Ramos (cell line): Measurements from ENCODE around the gene RAB23.

ENCODE experiments used
- in situ Hi-C: fragments of 300-500 bp; cut with MboI; formaldehyde crosslinking; loops from one replicate; pipeline ENCODE4 v1.14.3; 2022; ENCODE audit warnings: low sequenced_read_pairs; ENCODE audit not compliant: unreplicated experiment

The RAB23 gene

DNA sequence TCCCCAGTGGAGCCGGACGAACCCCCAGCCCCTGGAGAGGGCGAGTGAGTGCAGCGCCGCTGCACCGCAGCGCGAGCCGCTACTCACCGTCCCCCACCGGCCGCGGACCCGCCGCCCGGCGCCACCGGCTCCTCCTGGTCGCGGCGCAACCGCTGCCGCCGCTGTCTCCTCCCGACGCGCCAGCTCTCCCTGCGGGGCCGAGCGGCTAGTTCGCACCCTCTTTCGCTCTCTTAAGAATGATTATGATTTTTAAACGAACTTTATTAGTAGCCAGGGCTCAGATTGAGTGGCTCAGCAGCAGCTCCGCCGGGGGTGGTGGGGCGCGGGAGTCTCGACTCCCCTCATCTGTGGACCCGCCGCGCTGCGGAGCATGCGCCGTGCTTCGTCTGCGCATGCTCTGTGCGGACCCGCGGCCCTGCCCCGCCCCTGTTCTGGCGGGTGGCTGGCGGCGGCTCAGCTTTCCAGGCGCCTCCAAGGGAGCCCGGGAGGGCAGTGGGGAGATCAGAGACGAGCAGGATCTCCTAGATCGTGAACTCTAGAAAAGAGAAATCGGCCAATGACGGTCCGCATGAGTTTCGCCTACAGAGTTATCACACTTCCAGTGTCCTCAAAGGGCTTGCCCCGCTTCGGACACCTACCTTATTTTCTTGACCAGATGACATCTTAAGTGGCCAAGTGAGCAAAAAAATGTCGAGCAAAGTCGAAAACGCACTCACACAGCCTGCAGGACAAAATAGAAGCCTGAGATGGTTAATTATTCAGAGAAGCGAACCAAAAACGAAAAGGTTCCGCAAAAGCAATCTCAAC, at the start of gene RAB23:
Gene RAB23 (minus strand): TSS at position 372 of the 807 bp plus-strand sequence. CDS start 11,927 bp downstream, outside the sequence.
- in situ Hi-C loops = no loop called here

DNA sequence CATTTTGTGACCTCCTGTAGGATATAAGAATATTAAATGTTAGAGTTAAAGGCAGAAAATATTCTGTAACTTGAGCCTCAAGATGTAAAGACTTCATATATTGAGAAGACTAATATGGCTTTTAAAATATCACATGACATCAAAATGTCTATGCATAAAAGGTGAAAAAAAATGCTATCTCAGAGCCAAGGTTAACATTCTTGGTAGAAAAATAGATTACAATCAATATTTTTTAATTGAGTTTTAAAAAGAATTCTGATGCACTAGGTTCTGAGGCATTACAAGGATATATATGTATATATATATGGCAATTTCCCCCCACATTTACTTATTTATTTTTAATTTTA, 46.2 kb upstream of the RAB23 start:
- in situ Hi-C loops = no loop called here

DNA sequence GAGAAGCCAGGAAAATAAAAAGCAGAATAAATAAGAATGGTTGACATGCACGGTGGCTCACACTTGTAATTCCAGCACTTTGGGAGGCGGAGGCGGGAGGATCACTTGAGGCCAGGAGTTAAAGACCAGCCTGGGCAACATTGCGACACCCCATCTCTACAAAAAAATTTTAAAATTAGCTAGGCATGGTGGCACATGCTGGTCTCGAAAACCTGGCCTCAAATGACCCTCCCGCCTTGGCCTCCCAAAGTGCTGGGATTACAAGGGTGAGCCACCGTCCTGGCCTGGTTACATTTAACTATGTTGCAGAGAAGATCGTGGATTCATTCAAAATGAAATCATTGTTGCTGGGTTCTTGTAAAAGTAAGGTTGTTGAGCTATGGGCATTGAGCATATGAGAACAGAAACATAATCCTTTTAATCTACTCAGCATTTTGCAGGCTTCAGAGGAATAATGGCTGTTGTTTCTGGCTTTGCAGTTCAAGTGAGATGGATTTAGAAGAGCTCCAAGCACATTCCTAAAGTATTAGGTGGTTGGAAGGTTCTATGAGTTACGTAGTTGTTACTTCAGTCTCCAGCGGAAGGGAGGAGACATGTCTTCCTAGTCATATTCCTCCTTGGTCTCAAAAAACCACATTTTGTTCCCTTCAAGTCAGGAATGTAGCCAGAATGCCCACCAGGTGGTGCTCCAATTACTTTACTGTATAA, 45.6 kb upstream of the RAB23 start:
- in situ Hi-C loops = no loop called here

DNA sequence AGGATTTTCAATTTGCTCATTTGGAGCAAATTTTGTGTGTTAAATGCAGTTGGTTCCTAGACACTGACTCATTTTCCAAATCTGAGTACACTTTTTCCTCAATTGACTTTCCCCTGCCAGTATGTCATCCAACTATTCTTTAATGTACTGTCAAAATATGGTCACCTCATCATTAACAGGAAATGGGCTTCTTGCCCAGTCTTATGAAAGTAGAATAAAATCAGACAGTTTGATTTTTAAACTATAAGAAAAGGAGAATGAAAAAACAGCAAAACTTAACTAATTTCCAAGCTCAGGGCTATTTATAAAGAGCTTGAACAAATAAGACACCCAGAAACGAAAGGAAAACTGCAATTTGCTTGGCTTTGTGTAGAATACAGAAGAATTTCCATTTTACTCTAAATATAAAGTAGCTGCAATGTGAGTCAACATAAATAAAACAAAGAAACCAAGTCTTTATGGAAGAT, 43.7 kb upstream of the RAB23 start:
- in situ Hi-C loops = no loop called here

DNA sequence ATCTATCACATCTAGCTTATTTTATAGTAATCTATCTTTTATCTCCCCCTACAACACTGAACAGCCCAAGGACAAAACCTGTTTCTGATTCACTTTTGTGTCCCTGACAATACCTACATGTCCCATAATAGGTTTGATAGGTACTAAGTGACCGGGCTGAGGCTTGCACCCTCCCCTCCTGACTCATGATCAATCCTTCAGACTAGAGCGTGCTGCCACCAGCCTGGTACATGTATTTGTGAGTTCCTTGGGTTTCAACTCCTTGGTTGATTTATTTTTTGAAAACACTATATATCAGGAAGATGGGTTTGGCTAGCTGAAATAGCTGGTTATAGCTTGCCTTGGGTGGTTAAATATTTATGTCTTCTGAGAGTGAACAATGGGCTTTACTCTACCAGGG, 41.6 kb upstream of the RAB23 start:
- in situ Hi-C loops = no loop called here

DNA sequence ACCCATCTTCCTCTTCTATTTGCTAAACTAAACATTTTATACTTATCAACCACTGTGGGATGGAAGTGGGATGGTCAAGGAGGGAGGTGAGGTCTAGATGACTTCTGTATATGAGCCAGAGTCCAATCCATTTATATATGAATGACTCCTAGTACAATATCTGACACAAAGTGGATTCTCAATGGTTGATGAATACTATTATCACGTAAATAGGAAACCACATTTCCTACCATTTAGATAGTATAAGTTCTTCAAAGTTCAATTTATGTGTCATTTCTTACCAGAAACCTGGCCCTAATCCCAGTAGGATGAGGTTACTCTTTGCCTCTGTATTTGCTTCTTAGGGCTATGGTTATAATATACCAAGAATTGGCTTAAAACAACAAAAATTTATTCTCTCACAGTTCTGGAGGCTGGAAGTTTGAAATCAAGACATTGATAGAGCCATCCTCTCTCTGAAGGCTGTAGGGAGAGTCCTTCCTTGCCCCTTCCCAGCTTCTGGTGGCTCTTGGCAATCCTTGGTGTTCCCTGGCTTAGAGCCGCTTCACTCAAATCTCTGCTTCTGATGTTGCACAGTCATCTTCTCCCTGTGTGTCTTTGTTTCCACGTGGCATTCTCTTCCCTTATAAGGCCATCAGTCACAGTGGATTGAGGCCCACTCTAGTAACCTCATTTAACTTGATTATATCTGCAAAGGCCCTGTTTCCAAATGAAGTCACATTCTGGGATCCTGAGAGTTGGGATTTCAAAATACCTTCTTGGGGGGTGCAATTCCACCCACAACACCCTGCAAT, 41.0 kb upstream of the RAB23 start:
- in situ Hi-C loops = no loop called here

DNA sequence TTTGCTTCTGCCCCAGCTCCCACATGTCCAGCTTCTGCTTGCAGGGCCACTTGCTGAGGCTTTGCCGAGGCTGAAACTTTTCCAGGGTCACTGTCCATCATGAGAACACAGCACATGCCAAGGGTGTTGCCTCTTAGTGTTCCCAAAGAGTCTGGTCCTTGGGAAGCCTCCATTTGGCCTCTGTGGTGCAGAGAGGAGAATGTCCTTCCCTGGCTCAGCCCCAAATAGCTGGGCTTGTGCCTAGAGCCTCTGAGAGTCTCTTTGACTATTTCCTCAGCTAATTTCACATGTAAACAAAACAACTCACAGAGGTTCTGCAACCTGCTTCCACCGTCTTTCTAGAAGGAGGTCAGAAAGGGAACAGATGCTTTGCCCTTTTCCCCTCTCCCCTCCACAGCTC, 40.4 kb upstream of the RAB23 start:
- in situ Hi-C loops = no loop called here

DNA sequence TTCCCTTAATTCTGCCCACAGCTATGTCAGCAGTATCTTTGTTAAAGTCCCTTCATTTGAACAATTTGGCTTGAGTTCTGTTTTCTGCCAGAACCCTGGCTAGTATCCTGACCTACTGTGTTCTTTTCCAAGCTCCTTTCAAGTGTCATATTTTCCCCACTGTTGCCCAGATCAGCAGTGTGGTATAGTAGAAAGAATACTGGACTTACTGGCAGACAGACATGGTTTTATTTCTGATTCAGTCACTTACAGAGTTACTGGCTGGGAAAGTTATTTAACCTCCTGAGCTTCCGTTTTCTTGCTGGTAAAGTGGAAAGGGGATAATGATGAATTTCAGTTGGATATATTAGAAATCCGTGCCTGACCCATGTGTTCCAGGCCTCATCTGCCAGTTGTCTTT, 39.8 kb upstream of the RAB23 start:
- in situ Hi-C loops = no loop called here

DNA sequence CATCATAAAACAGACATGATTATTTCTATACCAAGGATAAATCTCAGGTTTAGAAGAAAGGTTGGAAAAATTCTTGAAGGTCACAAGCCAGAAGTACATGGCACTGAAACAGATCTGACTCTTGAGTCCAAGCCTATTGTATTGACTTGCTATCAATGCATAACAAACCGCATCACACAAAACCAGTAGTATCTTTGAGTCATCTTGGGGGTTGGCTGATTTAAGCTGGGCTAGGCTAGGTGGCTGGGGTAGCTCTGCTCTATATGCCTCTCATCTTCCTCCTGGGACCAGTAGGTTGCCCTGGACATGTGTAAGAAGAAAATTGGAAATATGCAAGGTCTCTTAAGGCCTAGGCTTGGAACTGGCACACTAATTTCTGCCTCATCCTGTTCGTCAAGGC, 37.0 kb upstream of the RAB23 start:
- in situ Hi-C loops = no loop called here

DNA sequence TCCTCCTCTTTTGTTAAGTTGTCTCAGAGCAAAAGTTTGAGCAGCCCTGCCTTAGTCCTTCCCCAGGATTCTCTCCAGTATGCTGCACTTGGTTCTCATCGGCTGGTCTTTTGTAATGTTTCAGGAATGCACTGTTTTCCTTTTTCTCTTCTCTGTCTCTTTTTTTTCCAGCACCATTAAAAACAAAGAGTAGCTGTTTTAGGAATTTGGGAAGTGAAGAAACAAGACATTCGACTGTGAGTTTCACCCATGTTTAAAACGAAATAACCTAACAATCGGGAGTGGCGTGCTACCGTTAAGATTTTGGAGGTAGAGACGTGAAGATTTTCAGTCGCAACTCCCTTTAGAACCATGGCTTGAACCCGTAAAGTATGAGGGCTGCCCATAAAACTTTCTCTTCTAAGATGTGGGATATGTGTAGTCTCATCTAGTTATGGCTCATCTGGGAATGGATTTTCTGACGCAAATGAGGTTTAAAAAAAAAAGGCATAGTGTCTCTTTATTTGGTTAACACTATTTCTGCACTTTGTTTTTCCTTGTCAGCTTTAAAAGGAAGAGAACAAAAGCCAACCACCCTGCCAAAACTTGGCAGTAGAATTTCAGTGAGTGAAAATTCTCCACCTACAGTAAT, 35.9 kb upstream of the RAB23 start:
- in situ Hi-C loops = no loop called here

DNA sequence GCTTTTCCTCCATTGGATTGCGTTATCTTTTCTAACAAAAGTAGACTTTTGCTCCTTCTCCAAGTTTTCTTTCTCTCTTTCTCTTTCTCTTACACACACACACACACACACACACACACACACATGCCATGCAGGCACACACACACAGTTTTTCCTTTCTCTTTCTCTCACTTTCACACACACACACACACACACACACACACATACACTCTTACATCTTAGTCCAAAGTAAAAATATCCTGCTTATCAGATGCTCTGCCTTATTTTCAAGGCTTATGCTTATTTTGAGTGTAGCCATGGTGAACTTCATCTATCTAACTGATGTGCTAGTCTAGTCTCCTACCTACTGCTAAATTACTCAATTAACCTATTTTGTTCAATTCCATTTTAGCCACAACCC, 34.4 kb upstream of the RAB23 start:
- in situ Hi-C loops = no loop called here

DNA sequence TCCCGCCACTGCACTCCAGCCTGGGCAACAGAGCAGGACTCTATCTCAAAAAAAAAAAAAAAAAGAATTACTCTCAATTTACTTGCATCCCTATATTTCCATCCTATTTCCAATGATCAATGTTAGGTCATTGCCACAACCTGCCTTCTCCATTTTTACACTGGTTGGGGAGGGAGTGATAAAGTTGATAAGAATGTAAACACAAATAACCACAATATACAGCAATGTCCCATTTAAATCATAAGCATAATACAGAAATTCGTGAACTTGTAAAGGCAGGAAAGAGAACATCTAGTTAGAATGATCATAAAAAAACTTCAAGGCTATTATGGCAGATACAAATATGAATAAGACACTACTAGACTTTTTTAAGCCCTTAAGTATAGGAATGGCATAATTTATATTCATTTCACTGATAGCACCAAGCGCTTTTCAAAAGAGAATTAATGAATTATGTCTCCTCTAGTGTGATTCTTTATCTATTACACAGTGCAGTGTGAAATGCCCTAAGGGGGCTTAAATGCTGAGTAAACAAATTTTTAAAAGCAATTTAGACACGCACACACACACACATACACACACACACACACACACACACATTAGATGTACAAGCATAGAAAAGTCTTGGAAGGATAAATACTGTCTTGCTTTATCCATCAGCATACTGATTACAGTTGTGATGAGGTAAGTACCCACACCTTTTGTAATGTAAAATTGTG, 33.5 kb upstream of the RAB23 start:
- in situ Hi-C loops = no loop called here

DNA sequence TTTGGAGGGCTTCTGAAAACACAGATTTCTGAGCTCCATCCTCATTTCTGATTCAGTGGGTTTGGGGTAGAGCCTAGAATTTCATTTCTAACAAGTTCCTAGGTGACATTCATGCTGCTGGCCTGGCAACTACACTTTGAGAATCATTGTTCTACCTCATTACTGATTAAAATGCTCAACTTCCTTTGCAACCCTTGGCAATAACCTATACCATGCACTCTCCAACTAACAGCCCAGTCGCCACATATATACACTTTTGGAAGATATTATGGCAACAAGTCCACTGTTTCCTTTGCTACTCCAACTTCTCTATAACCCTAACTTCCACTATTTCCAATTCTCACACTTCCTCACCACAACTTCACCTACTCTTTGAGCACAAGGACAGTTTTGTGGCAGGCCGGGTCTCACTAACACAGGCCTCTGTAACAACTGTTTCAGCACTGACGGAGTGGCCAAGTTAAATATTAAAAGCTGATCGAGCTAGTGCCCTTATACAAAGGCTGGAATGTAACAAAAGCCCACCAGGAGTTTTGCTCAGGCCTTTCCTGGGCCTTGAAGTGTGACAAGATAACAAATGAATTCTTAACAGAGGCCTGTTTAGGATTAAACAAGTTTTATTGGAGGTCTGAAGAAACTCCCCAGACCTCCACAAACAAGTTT, 32.1 kb upstream of the RAB23 start:
- in situ Hi-C loops = no loop called here

DNA sequence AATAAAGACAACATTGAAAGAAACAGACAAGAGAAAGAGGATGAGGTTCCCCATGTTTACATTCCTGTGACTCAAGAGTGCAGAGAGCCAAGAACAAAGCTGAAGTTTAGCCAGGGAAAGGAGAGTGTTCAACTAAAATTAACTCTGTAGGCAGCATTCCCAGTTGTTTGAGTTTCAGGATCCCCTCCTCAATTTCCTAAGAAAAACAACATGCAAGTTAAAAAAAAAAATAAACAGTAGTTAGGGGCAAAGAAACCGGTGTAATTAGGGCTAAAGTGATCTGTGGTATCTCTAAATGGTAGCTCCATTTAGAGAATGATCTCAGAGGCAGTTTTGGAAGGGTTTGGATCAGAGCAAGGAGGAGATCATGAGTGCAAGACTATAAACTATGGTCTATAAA, 30.9 kb upstream of the RAB23 start:
- in situ Hi-C loops = no loop called here

DNA sequence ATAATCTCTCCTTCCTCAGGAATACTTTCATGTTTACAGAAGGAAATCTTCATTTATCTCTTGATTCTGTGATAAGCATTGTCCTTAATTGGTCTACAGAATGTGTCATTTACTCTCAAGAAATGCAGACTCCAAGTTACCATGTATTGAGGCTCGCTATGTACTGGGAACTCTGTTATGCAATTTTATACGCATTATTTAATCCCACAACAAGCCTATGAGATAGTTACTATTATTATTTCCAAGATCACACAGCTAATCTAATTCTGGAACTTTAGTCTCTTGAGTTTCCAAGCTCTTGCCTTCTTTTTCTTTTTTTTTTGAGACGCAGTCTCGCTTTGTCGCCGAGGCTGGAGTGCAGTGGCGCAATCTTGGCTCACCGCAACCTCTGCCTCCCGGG, 30.0 kb upstream of the RAB23 start:
- in situ Hi-C loops = no loop called here

DNA sequence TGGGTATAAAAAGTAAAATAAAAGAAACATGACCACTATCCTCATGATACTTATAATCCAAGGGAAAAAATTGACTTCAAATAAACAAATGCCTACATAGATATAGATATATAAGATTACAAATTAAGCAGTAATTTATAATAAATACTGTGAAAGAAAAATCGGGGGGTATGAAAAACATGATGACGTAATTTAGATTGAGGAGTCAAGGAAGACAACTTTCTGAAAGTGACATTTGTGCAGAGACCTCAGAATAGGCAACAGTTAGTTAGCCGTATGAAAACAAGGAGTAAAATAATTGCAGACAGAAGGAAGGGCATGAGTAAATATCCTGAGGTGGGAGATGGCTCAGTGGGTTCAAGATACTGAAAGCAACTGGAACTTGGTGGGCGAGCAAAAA, 28.2 kb upstream of the RAB23 start:
- in situ Hi-C loops = no loop called here

DNA sequence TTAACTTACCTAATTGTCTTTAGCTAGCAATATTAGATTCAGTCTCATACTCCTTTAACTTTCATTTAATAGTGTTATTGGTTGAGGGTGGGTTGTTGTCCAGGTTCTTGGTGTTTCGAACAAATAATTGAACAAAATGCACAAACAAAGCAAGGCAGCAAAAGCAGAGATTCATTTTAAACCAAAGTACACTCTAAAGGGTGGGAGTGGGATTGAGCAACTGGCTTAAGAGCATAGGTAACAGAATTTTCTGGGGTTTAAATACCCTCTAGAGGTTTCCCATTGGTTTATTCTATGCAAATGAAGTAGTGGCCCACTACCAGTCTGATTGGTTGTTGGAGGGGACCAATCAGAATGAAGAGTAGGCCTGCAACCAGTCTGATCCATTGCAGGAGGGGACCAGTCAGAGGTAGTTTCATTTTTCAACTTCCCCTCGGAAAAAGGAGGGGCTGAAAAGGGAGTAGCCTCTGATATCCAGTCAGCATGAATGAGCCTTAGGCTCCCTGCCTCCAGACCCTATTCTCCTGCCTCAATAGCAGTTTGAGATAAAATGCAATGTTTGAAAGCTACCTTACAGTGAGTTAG, 26.3 kb upstream of the RAB23 start:
- in situ Hi-C loops = no loop called here

DNA sequence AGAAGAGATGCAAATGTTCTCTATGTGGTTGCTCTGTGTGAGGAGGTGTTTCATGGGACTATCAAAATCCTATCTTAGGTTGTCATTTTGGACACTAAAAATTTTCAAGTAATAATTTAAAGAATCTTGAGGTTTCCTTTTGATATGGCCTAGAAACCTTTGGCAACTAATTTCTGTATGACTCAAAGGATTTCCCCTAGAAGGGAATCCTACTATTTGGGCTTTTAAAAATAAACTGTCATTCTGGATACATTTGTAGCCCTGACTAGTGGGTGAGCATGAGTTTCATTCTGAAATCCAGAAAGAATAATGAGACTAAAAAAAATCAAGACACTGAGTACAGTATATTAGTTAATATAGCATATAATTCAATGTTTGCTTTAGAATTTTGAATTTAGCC, 25.5 kb upstream of the RAB23 start:
- in situ Hi-C loops = no loop called here

DNA sequence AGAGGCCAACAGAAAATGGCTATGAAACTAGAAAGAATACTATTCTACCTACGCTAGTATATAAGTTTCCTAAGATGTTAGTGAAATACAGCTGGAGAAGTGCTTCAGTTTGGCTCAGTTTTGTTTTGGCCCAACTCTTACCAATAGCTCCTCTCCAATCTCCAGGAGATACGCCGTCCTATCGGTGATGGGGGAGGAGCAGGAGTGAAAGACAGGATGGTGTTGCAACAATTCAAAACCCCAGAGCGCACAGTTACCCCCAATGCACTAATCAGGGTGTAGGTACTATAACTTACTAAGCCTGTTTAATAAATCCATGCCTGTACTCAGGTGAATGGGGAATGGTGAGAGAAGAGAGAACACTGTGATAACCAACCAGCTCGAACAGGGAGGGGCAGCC, 24.2 kb upstream of the RAB23 start:
- in situ Hi-C loops = no loop called here
